HCT116 (cell line): ENCODE measurements around the gene TMIGD3. TPM values are rescaled to one million over a fixed set of nuclear protein-coding genes. Genes with fewer than 3 reads are reported as not detected.

Source experiments
- ATAC-seq: fragments of 200-7000 bp; cut with Tn5 transposase; 2 replicates; pipeline ENCODE4 v1.9.1; 2020; ENCODE audit warnings: mild to moderate bottlenecking, moderate library complexity
- BruUV-seq: library from RNA; stranded (reverse); fragments of 400-500 nt; replicated peaks from 2 replicates; lab custom pipeline; 2021; lab: Mats Ljungman, UMichigan
- CTCF ChIA-PET: fragments of 300-600 bp; sonication (Branson Sonifier 250); formaldehyde crosslinking; loops from one replicate; lab custom pipeline; 2021; ENCODE audit warnings: antibody characterized with exemption; lab: Charles Lee
- POLR2A ChIA-PET: fragments of 300-600, 350-600 bp; sonication (Branson Sonifier 250); formaldehyde crosslinking; loops from one replicate; lab custom pipeline; 2021; ENCODE audit warnings: antibody characterized with exemption; lab: Charles Lee
- RAD21 ChIA-PET, 2 experiments: fragments of 300-600 bp; sonication (Branson Sonifier 250); formaldehyde crosslinking; loops; one replicate each; lab custom pipeline; 2023; ENCODE audit warnings: low total read pairs in 2 of 2; ENCODE audit not compliant: uncharacterized antibody in 2 of 2, unreplicated experiment in 2 of 2, low non-redundant PET in 1 of 2; lab: Charles Lee
- DNase-seq: peaks from one replicate; pipeline ENCODE4 v3.0.0-alpha.2; 2010; ENCODE audit warnings: low read depth, low spot score
- H2AFZ ChIP-seq: fragments of 200-600 bp; shearing (Covaris generic), sonication (generic); 2 replicates; pipeline ENCODE4 v1.6.1; 2017; ENCODE audit warnings: low read depth, mixed run types, mixed read lengths, antibody characterized with exemption, low read length; ENCODE audit not compliant: poor library complexity, severe bottlenecking
- H3K27ac ChIP-seq: 2 replicates; pipeline ENCODE4 v1.5.1; 2012; ENCODE audit warnings: low read depth, low read length
- H3K27me3 ChIP-seq: fragments of 200-600 bp; sonication (generic); 2 replicates; pipeline ENCODE4 v1.6.1; 2016; ENCODE audit warnings: mixed run types, low read length, mixed read lengths; ENCODE audit not compliant: insufficient read depth
- H3K36me3 ChIP-seq, 2 experiments: fragments of 200-500 bp in 1 of 2; fragments of 200-600 bp in 1 of 2; sonication (Bioruptor generic) in 1 of 2; sonication (generic) in 1 of 2; 2 replicates each; pipeline versions ENCODE4 v1.5.1 to v1.6.1; 2014 to 2016; ENCODE audit warnings: low read length in 2 of 2, inconsistent platforms in 1 of 2, mixed read lengths in 1 of 2, mixed run types in 1 of 2; ENCODE audit not compliant: insufficient read depth in 2 of 2, control insufficient read depth in 1 of 2
- H3K4me1 ChIP-seq, 2 experiments: fragments of 200-600 bp in 1 of 2; sonication (generic) in 1 of 2; 2 replicates each; pipeline versions ENCODE4 v1.5.1 to v1.6.1; 2012 to 2017; ENCODE audit warnings: low read length in 2 of 2, inconsistent platforms in 1 of 2, mild to moderate bottlenecking in 1 of 2, mixed read lengths in 1 of 2, mixed run types in 1 of 2, moderate library complexity in 1 of 2; ENCODE audit not compliant: insufficient read depth in 2 of 2, control insufficient read depth in 1 of 2
- H3K4me2 ChIP-seq: fragments of 200-600 bp; sonication (generic); 2 replicates; pipeline ENCODE4 v1.6.1; 2017; ENCODE audit warnings: mixed run types, low read length, mixed read lengths
- H3K4me3 ChIP-seq, 2 experiments: fragments of 200-600 bp in 1 of 2; sonication (generic) in 1 of 2; replicated peaks in 1 of 2; 2 replicates each; pipeline ENCODE4 v1.5.1; 2011 to 2016; ENCODE audit warnings: low read length in 2 of 2, control low read depth in 1 of 2, low read depth in 1 of 2, mild to moderate bottlenecking in 1 of 2, mixed read lengths in 1 of 2, mixed run types in 1 of 2
- H3K79me2 ChIP-seq: fragments of 200-600 bp; sonication (generic); 2 replicates; pipeline ENCODE4 v1.6.1; 2017; ENCODE audit warnings: mild to moderate bottlenecking, mixed run types, low read length, moderate library complexity, mixed read lengths; ENCODE audit not compliant: insufficient read depth
- H3K9ac ChIP-seq: fragments of 200-600 bp; sonication (generic); 2 replicates; pipeline ENCODE4 v1.6.1; 2016; ENCODE audit warnings: low read length, mixed read lengths
- H3K9me2 ChIP-seq: fragments of 200-600 bp; sonication (generic), shearing (Covaris generic); 2 replicates; pipeline ENCODE4 v1.6.1; 2017; ENCODE audit warnings: mixed run types, mild to moderate bottlenecking, moderate library complexity; ENCODE audit not compliant: insufficient read depth
- H3K9me3 ChIP-seq, 2 experiments: fragments of 200-500 bp in 1 of 2; fragments of 200-600 bp in 1 of 2; sonication (Bioruptor generic) in 1 of 2; sonication (generic) in 1 of 2; 2 replicates each; pipeline ENCODE4 v1.6.1; 2014 to 2017; ENCODE audit warnings: low read length in 2 of 2, mixed read lengths in 2 of 2, inconsistent platforms in 1 of 2, low read depth in 1 of 2, mild to moderate bottlenecking in 1 of 2, mixed run types in 1 of 2, moderate library complexity in 1 of 2; ENCODE audit not compliant: control insufficient read depth in 1 of 2, insufficient read depth in 1 of 2
- H4K20me1 ChIP-seq: fragments of 200-600 bp; sonication (generic), shearing (Covaris generic); 2 replicates; pipeline ENCODE4 v1.6.1; 2017; ENCODE audit warnings: mixed run types, mild to moderate bottlenecking, moderate library complexity; ENCODE audit not compliant: insufficient read depth
- CBX3 ChIP-seq: IDR thresholded peaks from 2 replicates; pipeline ENCODE4 v1.6.1; 2012; ENCODE audit warnings: low read depth
- EGR1 ChIP-seq: IDR thresholded peaks from 2 replicates; pipeline ENCODE4 v1.6.1; 2012; ENCODE audit warnings: low read depth
- ELF1 ChIP-seq: IDR thresholded peaks from 2 replicates; pipeline ENCODE4 v1.6.1; 2012; ENCODE audit warnings: low read depth, borderline replicate concordance
- EZH2phosphoT487 ChIP-seq: fragments of 200-600 bp; IDR thresholded peaks from 2 replicates; pipeline ENCODE4 v1.6.1; 2018; ENCODE audit warnings: antibody characterized with exemption, borderline replicate concordance
- POLR2A ChIP-seq: IDR thresholded peaks from 2 replicates; pipeline ENCODE4 v1.7.0; 2011; ENCODE audit warnings: borderline replicate concordance; ENCODE audit not compliant: insufficient read depth, insufficient read length; ENCODE audit errors: extremely low read depth
- POLR2AphosphoS5 ChIP-seq: IDR thresholded peaks from 2 replicates; pipeline ENCODE4 v1.6.1; 2011; ENCODE audit warnings: mild to moderate bottlenecking, low read depth, low read length, moderate library complexity
- SIN3A ChIP-seq: IDR thresholded peaks from 2 replicates; pipeline ENCODE4 v1.6.1; 2012; ENCODE audit warnings: low read depth
- SRF ChIP-seq: IDR thresholded peaks from 2 replicates; pipeline ENCODE4 v1.6.1; 2012; ENCODE audit warnings: low read depth
- TCF7L2 ChIP-seq: IDR thresholded peaks from 2 replicates; pipeline ENCODE4 v1.7.0; 2011; ENCODE audit warnings: borderline replicate concordance, inconsistent platforms; ENCODE audit not compliant: insufficient read depth, insufficient read length; ENCODE audit errors: extremely low read depth
- YY1 ChIP-seq: IDR thresholded peaks from 2 replicates; pipeline ENCODE4 v1.6.1; 2011; ENCODE audit warnings: low read length, low read depth, moderate library complexity, mild to moderate bottlenecking; ENCODE audit not compliant: insufficient replicate concordance; ENCODE audit errors: extremely low read depth
- intact Hi-C: fragments of 100-400 bp; cut with micrococcal nuclease; formaldehyde crosslinking; loops from 2 replicates; pipeline ENCODE4 v1.10.0; 2022
- total RNA-seq: library from RNA; stranded (reverse); gene quantifications from one replicate; pipeline ENCODE4 v1.2.1, GENCODE V29; 2021; ENCODE audit not compliant: unreplicated experiment
- TF ChIP-seq, protein P1 (sequence below): IDR thresholded peaks from 2 replicates; pipeline ENCODE4 v1.6.1; 2011; ENCODE audit warnings: mild to moderate bottlenecking, low read length, moderate library complexity; ENCODE audit not compliant: insufficient replicate concordance; ENCODE audit errors: extremely low read depth
- TF ChIP-seq, protein P2 (sequence below): IDR thresholded peaks from 2 replicates; pipeline ENCODE4 v1.6.1; 2012; ENCODE audit warnings: low read depth

Gene TMIGD3
- total RNA-seq, 1 experiment from 2014 or later = not detected

DNA sequence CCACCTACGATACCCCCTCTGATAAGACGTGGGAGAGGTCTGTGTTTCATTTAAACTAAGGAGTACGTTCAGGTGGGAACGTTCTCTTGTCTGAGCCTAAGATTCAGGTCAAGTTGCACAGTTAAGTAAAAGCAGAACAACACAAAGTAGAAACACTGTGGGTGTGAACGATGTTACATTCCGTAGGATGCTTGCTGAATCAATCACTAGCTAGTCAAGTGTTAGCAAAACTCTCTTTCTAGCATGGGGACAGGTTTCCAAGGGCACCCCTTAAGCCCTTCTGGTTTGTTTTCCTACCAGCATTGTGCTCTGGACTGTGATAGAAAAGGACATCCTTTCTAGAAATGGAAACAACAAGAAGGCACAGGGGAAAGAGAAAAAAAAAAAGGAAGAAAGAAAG is 16.3 kb downstream of the TMIGD3 start:
- Histone ChIP-seq H4K20me1 (no peaks in the 10 kb centered on the region), H3K27ac (no peak overlapping the region), H3K4me3 (no peak overlapping the region), H3K4me1 (no peaks in the 10 kb centered on the region), H2AFZ (no peak overlapping the region), H3K9ac (no peak overlapping the region), H3K27me3 (no peaks in the 10 kb centered on the region), H3K79me2 (no peaks in the 10 kb centered on the region), H3K4me2 (no peak overlapping the region), H3K36me3 (no peaks in the 10 kb centered on the region), H3K9me2 (no peaks in the 10 kb centered on the region), H3K9me3 (no peaks in the 10 kb centered on the region)
- DNase-seq = no peak
- CTCF ChIA-PET = no interaction called here
- intact Hi-C loops = no loop called here
- ATAC-seq = no peak
- POLR2A ChIA-PET = no interaction called here
- RAD21 ChIA-PET = no interaction called here
- TF ChIP-seq, protein P1, sequence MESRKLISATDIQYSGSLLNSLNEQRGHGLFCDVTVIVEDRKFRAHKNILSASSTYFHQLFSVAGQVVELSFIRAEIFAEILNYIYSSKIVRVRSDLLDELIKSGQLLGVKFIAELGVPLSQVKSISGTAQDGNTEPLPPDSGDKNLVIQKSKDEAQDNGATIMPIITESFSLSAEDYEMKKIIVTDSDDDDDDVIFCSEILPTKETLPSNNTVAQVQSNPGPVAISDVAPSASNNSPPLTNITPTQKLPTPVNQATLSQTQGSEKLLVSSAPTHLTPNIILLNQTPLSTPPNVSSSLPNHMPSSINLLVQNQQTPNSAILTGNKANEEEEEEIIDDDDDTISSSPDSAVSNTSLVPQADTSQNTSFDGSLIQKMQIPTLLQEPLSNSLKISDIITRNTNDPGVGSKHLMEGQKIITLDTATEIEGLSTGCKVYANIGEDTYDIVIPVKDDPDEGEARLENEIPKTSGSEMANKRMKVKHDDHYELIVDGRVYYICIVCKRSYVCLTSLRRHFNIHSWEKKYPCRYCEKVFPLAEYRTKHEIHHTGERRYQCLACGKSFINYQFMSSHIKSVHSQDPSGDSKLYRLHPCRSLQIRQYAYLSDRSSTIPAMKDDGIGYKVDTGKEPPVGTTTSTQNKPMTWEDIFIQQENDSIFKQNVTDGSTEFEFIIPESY = no peak
- no peak for TF ChIP-seq SIN3A
- TF ChIP-seq TCF7L2 = no peak
- no peak for TF ChIP-seq ELF1
- TF ChIP-seq YY1 = no peak
- no peak for TF ChIP-seq EZH2phosphoT487
- TF ChIP-seq CBX3 = no peak
- no peak for TF ChIP-seq POLR2AphosphoS5
- no peak for TF ChIP-seq EGR1
- TF ChIP-seq, protein P2, sequence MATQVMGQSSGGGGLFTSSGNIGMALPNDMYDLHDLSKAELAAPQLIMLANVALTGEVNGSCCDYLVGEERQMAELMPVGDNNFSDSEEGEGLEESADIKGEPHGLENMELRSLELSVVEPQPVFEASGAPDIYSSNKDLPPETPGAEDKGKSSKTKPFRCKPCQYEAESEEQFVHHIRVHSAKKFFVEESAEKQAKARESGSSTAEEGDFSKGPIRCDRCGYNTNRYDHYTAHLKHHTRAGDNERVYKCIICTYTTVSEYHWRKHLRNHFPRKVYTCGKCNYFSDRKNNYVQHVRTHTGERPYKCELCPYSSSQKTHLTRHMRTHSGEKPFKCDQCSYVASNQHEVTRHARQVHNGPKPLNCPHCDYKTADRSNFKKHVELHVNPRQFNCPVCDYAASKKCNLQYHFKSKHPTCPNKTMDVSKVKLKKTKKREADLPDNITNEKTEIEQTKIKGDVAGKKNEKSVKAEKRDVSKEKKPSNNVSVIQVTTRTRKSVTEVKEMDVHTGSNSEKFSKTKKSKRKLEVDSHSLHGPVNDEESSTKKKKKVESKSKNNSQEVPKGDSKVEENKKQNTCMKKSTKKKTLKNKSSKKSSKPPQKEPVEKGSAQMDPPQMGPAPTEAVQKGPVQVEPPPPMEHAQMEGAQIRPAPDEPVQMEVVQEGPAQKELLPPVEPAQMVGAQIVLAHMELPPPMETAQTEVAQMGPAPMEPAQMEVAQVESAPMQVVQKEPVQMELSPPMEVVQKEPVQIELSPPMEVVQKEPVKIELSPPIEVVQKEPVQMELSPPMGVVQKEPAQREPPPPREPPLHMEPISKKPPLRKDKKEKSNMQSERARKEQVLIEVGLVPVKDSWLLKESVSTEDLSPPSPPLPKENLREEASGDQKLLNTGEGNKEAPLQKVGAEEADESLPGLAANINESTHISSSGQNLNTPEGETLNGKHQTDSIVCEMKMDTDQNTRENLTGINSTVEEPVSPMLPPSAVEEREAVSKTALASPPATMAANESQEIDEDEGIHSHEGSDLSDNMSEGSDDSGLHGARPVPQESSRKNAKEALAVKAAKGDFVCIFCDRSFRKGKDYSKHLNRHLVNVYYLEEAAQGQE = no peak
- TF ChIP-seq SRF = no peak
- TF ChIP-seq POLR2A = no peak
- no TSS peak for BruUV-seq
